Hepatocyte (in vitro differentiated cells): ENCODE data around the gene EDA. TPM values are rescaled to one million over a fixed set of nuclear protein-coding genes. Genes with fewer than 3 reads are reported as not detected.

ENCODE experiments used
- DNase-seq: peaks from one replicate; pipeline ENCODE4 v3.0.0-alpha.2; 2016; ENCODE audit warnings: low spot score
- H2AFZ ChIP-seq: fragments of 200-600 bp; sonication (generic); 2 replicates; pipeline ENCODE4 v1.6.0; 2016; ENCODE audit warnings: antibody characterized with exemption, mild to moderate bottlenecking
- H3K27ac ChIP-seq: fragments of 200-600 bp; sonication (generic); 2 replicates; pipeline ENCODE4 v1.5.1; 2016; ENCODE audit warnings: mild to moderate bottlenecking
- H3K27me3 ChIP-seq: fragments of 200-600 bp; sonication (generic); 2 replicates; pipeline ENCODE4 v1.6.1; 2016
- H3K36me3 ChIP-seq: fragments of 200-600 bp; sonication (generic); replicated peaks from 2 replicates; pipeline ENCODE4 v1.5.1; 2016; ENCODE audit warnings: low read depth; ENCODE audit not compliant: insufficient read depth
- H3K4me1 ChIP-seq: fragments of 200-600 bp; sonication (generic); 2 replicates; pipeline ENCODE4 v1.5.1; 2016; ENCODE audit warnings: mild to moderate bottlenecking, moderate library complexity; ENCODE audit not compliant: insufficient read depth
- H3K4me2 ChIP-seq: fragments of 200-600 bp; sonication (generic); 2 replicates; pipeline ENCODE4 v1.6.0; 2016
- H3K4me3 ChIP-seq: fragments of 200-600 bp; sonication (generic); 2 replicates; pipeline ENCODE4 v1.5.1; 2016; ENCODE audit warnings: mild to moderate bottlenecking
- H3K79me2 ChIP-seq: fragments of 200-600 bp; sonication (generic); 2 replicates; pipeline ENCODE4 v1.6.0; 2017; ENCODE audit warnings: mild to moderate bottlenecking
- H3K9me2 ChIP-seq: fragments of 200-600 bp; sonication (generic); replicated peaks from 2 replicates; pipeline ENCODE4 v1.6.0; 2017; ENCODE audit warnings: mild to moderate bottlenecking; ENCODE audit not compliant: insufficient read depth
- H3K9me3 ChIP-seq: fragments of 200-600 bp; sonication (generic); 2 replicates; pipeline ENCODE4 v1.5.1; 2016; ENCODE audit warnings: low read depth, mild to moderate bottlenecking
- H4K20me1 ChIP-seq: fragments of 200-600 bp; sonication (generic); 2 replicates; pipeline ENCODE4 v1.6.0; 2016; ENCODE audit warnings: mild to moderate bottlenecking; ENCODE audit not compliant: insufficient read depth, poor library complexity, severe bottlenecking
- EZH2 ChIP-seq: fragments of 200-600 bp; sonication (generic); IDR thresholded peaks from 2 replicates; pipeline ENCODE4 v1.6.1; 2016; ENCODE audit warnings: antibody characterized with exemption, mild to moderate bottlenecking, borderline replicate concordance
- EZH2phosphoT487 ChIP-seq: fragments of 200-600 bp; sonication (generic); IDR thresholded peaks from one replicate; pipeline ENCODE4 v1.6.1; 2018; ENCODE audit warnings: antibody characterized with exemption, mild to moderate bottlenecking, low read depth, moderate library complexity; ENCODE audit not compliant: unreplicated experiment, severe bottlenecking
- WGBS: methylation state at CpG from one replicate; pipeline ENCODE4 v1.1.6; 2016; ENCODE audit warnings: low lambda C conversion rate; ENCODE audit errors: missing lambda C conversion rate; 5-methylcytosine and 5-hydroxymethylcytosine counted together
- polyA plus RNA-seq: library from polyadenylated mRNA; unstranded; fragments of >200 nt; fragmentation: Nextera tagmentation; extraction: Ambion mirVana; gene quantifications from 2 replicates; pipeline ENCODE4 v1.2.1, GENCODE V29; 2016
- total RNA-seq: library from RNA; depleted of rRNA; stranded (reverse); fragments of >200 nt; gene quantifications from 2 replicates; pipeline ENCODE4 v1.2.3, GENCODE V29; 2014
- TF ChIP-seq, protein P1 (sequence below): fragments of 200-600 bp; sonication (generic); IDR thresholded peaks from 2 replicates; pipeline ENCODE4 v1.5.1; 2016; ENCODE audit warnings: antibody characterized with exemption, mild to moderate bottlenecking; ENCODE audit not compliant: poor library complexity

EDA gene
- total and polyA plus RNA-seq, 2 experiments from 2014 or later = 4.7 to 19.1 TPM

DNA sequence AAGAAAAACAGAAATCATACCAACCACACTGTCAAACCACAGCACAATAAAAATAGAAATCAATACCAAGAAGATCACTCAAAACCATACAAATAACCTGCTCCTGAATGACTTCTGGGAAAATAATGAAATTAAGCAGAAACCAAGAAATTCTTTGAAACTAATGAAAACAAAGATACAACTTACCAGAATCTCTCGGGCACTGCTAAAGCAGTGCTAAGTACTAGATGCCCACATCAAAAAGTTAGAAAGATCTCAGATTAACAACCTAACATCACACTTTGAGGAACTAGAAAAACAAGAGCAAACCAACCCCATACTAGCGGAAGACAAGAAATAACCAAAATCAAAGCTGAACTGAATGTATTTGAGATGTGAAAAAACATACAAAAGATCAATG is 400.6 kb downstream of the EDA start:
- Histone ChIP-seq H4K20me1 (no peaks in the 10 kb centered on the region), H3K79me2 (no peaks in the 10 kb centered on the region), H3K4me3 (no peak overlapping the region), H3K27ac (no peak overlapping the region), H3K4me1 (no peaks in the 10 kb centered on the region), H3K9me3 (no peaks in the 10 kb centered on the region), H3K36me3 (no peaks in the 10 kb centered on the region), H3K4me2 (no peak overlapping the region), H3K27me3 (no peaks in the 10 kb centered on the region), H2AFZ (no peak overlapping the region), H3K9me2 (no peaks in the 10 kb centered on the region)
- WGBS = 91% methylated on average over 2 of the region's 2 CpGs
- no peak for TF ChIP-seq EZH2
- TF ChIP-seq, protein P1, sequence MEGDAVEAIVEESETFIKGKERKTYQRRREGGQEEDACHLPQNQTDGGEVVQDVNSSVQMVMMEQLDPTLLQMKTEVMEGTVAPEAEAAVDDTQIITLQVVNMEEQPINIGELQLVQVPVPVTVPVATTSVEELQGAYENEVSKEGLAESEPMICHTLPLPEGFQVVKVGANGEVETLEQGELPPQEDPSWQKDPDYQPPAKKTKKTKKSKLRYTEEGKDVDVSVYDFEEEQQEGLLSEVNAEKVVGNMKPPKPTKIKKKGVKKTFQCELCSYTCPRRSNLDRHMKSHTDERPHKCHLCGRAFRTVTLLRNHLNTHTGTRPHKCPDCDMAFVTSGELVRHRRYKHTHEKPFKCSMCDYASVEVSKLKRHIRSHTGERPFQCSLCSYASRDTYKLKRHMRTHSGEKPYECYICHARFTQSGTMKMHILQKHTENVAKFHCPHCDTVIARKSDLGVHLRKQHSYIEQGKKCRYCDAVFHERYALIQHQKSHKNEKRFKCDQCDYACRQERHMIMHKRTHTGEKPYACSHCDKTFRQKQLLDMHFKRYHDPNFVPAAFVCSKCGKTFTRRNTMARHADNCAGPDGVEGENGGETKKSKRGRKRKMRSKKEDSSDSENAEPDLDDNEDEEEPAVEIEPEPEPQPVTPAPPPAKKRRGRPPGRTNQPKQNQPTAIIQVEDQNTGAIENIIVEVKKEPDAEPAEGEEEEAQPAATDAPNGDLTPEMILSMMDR = no peak
- no peak for TF ChIP-seq EZH2phosphoT487
- no peak for DNase-seq

DNA sequence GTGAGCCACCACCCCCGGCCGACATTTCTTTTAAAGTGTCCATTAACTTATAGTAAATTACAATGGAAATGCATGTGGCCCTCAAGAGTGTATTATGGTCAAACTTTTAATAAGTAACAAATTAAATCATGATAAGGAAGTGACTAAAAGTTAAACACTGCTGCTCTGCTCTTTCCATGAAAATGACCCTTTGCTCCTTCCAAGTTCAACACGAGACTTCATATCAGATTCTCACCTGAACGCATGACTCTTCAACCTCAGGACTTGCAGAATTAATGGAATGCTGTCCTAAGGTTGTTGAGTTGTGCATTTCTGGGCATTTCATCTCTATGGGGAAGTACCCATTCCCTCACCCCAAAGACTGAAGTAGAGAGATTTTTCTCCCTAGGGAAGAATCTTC is 406.7 kb downstream of the EDA start:
- no peaks in the 10 kb centered on the region for H3K4me1 ChIP-seq
- H3K27me3 ChIP-seq = no peaks in the 10 kb centered on the region
- no peaks in the 10 kb centered on the region for H3K36me3 ChIP-seq
- H3K79me2 ChIP-seq = no peaks in the 10 kb centered on the region
- no peak overlapping the region for H3K4me2 ChIP-seq
- 75% methylated on average over 4 of the region's 4 CpGs for WGBS
- no peak overlapping the region for H2AFZ ChIP-seq
- H4K20me1 ChIP-seq = no peaks in the 10 kb centered on the region
- H3K9me3 ChIP-seq = no peaks in the 10 kb centered on the region
- no peak for TF ChIP-seq EZH2
- TF ChIP-seq, protein P1 = no peak
- TF ChIP-seq EZH2phosphoT487 = no peak
- no peak overlapping the region for H3K4me3 ChIP-seq
- DNase-seq = no peak
- H3K9me2 ChIP-seq = no peaks in the 10 kb centered on the region
- peak overlapping the region; percentile 73 for H3K27ac ChIP-seq

DNA sequence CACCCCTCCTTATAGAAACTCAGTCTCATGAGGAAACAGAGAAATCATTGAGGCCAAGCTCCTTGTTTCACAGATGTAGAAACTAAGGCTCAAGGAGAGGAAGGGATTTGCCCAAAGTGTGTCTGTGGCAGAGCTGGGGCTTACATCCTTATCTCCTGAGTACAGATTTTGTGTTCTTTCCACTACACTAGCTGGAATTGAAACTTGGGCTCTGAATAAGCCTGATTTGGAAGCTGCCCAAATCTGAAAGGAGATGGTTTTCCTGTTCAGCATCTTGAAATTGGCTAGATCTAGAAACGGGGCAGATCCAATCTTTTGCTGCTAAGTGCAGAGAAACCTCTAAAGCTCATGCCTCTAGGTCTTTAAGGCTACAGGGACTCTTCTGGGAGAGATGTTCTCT is 409.6 kb downstream of the EDA start:
- no peak for DNase-seq
- no peak overlapping the region for H3K27ac ChIP-seq
- no peak for TF ChIP-seq EZH2phosphoT487
- TF ChIP-seq, protein P1 = no peak
- no peak for TF ChIP-seq EZH2

More for the DNA sequence above, 409.6 kb downstream of the EDA start:
- Histone ChIP-seq H3K9me3 (no peaks in the 10 kb centered on the region), H3K4me2 (no peak overlapping the region), H2AFZ (no peak overlapping the region), H3K9me2 (no peaks in the 10 kb centered on the region), H4K20me1 (no peaks in the 10 kb centered on the region), H3K4me1 (no peaks in the 10 kb centered on the region), H3K27me3 (no peaks in the 10 kb centered on the region), H3K36me3 (no peaks in the 10 kb centered on the region), H3K79me2 (no peaks in the 10 kb centered on the region), H3K4me3 (no peak overlapping the region)
- WGBS = 52% methylated on average over 1 of the region's 1 CpG
